GM18858 (cell line): ENCODE data around the gene CRYM.
A peak's percentile ranks its signal among the peaks of the same experiment; 100 is the strongest.
"Not testable (repeated sequence)": the region's sequence is repeated elsewhere in the genome, so short reads cannot be mapped to it uniquely, and the experiment has no call there.

Source experiments
- ATAC-seq: cut with Tn5 transposase; IDR thresholded peaks from one replicate; pipeline ENCODE4 v1.9.1; 2021; ENCODE audit not compliant: unreplicated experiment

The CRYM gene

GRCh38 chr16:21281698-21282389 lies 3.8 kb upstream of the CRYM start:
- ATAC-seq: no peak

- ATAC-seq: no peak
Measured at GRCh38 chr16:21279501-21279900, 1.4 kb upstream of the CRYM start.

- ATAC-seq: no peak
Measured at GRCh38 chr16:21277045-21277926, 804 bp downstream of the CRYM start.

GRCh38 chr16:21276090-21276489 lies 2.0 kb downstream of the CRYM start:
- no peak for ATAC-seq

GRCh38 chr16:21275529-21275928 lies 2.6 kb downstream of the CRYM start:
- ATAC-seq: no peak

- no peak for ATAC-seq
Measured at GRCh38 chr16:21274172-21274726, 3.8 kb downstream of the CRYM start.

GRCh38 chr16:21272763-21273162 lies 5.3 kb downstream of the CRYM start:
- ATAC-seq: not testable (repeated sequence)

GRCh38 chr16:21272253-21272652 lies 5.8 kb downstream of the CRYM start:
- ATAC-seq: no peak

- no peak for ATAC-seq
Measured at GRCh38 chr16:21268236-21268635, 9.9 kb downstream of the CRYM start.

GRCh38 chr16:21267298-21267697 lies 10.8 kb downstream of the CRYM start:
- ATAC-seq: no peak

- ATAC-seq: no peak
Measured at GRCh38 chr16:21265104-21265837, 12.8 kb downstream of the CRYM start.

GRCh38 chr16:21264571-21265036 lies 13.5 kb downstream of the CRYM start:
- ATAC-seq: no peak

GRCh38 chr16:21263640-21264570 lies 14.2 kb downstream of the CRYM start:
- peak; percentile 68 for ATAC-seq

GRCh38 chr16:21262779-21263639 lies 15.1 kb downstream of the CRYM start:
- ATAC-seq: no peak

GRCh38 chr16:21260870-21261791 lies 17.0 kb downstream of the CRYM start:
- ATAC-seq: no peak

- ATAC-seq: no peak
Measured at GRCh38 chr16:21257284-21257683, 20.8 kb downstream of the CRYM start.

- ATAC-seq: no peak
Measured at GRCh38 chr16:21256636-21257035, 21.5 kb downstream of the CRYM start.

GRCh38 chr16:21253470-21253869 lies 24.6 kb downstream of the CRYM start:
- no peak for ATAC-seq
